Stimulated activated CD4-positive, alpha-beta T cell treated with anti-CD3 and anti-CD28 coated beads, Interleukin-4, amount 100 ng/mL, for 4 hours (primary cell): ENCODE results near the gene CTIF.

Source experiments
- DNase-seq, 2 experiments: peaks; one replicate each; pipeline ENCODE4 v3.0.0-alpha.2; 2020

CTIF gene

DNA sequence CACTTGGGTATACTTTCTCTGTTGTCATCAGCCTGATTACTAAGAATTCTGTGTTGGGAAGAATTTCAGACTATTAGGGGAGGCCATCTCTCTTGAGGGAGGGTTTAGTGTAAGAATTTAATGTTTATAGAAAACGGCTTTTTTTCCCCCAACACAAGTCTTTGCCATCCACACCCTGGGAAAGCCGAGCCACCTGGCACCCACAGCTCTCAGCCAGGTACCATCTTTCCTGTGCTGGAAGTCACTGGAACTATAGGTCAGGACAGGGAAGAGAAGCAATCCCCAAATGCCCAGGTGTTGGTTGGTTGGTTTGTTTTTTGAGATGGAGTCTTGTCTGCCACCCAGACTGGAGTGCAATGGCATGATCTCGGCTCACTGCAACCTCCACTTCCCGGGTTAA lies 256.9 kb downstream of the CTIF start:
- DNase-seq = no peak

DNA sequence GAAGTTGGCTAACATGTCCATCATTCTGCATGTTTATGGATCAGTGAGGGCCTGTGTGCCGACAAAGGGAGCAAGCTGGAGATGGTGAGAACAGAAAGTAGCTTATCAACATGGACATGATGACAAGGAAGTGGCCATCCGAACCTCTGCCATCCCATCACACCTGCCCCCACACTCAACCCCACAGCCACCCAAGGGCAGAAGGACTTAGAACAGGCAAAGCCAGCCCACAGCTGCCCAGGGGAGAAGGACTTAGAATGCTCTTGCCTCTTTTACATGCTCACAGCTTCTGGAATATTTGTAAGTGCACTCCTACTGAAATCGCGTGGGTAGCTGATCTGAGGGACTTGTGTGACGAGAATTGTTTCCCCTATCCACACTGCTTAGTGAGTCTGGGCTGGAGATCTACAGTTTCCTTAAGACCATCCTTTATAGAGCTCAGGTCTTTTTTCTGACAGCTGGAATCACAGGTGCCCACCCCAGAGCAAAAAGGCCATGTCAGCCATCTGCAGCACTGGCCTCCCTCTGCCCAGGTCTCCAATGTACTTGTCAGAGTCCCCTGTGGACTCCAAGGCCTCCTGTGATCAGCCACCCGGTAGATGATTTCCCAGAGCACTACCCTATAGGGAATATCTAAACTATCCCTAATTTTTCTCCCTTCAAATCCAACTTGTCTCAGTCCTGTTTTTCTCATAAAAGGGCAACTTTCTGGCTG lies 257.8 kb downstream of the CTIF start:
- DNase-seq = no peak

DNA sequence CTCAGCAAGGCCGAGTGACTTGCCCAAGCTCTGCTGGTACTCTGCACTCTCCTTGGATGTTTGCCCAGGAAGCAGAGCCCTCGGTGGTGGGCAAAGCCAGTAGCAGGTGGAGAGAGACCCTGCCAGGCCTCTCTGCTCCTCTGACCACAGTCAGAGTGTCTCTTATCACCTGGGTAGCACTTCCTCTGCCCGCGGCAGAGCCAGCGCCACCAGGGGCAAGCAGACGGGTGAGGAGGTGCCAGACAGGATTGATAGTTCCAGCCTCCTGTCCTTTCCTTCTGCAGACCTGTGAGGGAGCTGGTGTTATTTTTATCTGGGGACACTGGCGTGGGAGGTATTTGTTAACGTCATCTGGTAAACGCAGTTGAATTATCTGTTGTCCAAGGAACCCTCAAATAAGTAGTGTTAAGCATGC lies 259.0 kb downstream of the CTIF start:
- no peak for DNase-seq

DNA sequence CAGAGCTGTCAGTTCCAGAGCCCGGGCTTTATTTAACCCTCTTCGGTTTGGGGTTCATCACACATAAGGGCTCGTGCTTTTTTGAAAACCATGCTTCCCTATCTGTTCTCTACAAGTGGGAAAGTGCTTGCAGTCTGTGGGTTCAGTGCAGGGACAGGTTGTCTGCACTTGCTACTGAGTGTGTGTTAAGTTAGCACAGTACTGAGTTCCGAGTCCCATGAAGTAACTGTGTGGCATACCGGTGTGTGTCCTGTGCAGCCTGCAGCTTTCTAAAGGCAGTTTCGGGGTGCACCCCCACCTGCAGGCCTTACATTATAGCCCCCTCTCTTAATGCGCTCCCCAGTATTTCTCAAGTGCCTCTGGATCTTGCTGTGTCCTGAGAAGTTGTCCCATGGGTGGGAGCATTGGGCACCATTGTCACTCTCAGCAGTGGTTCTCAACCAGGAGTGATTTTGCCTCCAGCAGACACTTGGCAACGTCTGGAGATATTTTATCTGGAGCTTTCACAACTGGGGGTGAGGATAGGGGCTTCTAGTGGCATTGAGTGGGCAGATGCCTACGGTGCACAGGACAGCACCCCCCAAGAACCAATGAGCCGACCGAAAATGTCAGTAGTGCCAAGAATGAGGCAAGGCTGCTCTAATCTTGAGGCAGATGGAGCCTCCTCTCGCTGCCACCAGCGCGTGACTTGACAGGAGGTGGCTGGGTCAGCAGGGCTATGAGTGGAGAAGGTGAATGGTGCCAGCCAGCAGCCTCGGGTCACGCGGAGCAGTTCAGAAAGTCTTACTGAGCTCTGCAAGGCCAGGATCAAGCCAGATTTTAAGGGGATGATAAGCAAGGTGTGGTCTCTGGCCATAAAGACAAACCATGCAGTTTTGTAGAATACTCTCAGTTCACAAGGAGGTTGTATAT lies 259.8 kb downstream of the CTIF start:
- no peak for DNase-seq

DNA sequence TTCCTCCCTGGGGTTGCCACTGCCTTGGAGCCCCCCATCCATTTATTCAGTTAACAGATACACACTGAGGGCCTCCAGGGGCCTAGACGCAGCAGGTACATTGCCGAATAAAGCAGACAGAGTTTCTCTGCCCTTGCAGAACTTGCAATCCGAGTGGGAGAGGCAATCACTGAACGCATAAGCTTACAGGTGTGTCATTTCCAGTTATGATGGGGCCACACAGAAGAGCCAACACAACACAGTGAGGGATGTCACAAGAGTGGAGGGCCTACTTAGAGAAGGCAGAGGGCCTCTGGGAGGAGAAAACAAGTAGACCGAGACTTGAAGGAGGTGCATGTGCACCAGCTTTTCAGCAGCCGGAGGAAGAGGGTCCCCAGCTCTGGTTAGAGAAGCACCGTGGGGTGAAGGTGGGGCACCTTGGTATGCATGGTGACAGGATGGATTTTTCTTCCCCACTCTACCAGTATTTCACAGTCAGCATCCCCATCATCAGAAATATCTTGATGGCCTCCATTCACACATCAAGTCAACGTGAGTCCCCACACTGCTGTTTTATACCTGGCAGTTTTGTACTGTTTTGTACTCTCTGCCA lies 261.0 kb downstream of the CTIF start:
- no peak for DNase-seq

DNA sequence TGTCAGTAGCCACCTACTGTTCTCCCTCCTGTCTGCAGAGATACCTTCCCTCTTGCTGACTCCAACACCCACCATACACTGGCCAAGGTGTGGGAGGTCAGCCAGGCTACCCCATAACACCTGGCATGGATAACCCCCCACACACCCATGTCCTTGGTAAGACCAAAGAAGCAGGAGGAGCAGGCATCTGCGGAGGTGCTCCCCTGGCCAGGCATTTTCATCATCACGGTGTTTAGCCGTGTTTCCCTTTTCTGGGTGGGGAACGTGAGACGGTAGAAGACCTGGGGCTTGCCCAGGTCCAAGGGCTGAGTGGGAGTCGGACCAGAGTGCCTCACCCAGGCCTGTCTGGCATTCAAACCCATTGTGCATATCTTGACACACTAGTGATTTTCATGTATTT lies 261.6 kb downstream of the CTIF start:
- DNase-seq = no peak

DNA sequence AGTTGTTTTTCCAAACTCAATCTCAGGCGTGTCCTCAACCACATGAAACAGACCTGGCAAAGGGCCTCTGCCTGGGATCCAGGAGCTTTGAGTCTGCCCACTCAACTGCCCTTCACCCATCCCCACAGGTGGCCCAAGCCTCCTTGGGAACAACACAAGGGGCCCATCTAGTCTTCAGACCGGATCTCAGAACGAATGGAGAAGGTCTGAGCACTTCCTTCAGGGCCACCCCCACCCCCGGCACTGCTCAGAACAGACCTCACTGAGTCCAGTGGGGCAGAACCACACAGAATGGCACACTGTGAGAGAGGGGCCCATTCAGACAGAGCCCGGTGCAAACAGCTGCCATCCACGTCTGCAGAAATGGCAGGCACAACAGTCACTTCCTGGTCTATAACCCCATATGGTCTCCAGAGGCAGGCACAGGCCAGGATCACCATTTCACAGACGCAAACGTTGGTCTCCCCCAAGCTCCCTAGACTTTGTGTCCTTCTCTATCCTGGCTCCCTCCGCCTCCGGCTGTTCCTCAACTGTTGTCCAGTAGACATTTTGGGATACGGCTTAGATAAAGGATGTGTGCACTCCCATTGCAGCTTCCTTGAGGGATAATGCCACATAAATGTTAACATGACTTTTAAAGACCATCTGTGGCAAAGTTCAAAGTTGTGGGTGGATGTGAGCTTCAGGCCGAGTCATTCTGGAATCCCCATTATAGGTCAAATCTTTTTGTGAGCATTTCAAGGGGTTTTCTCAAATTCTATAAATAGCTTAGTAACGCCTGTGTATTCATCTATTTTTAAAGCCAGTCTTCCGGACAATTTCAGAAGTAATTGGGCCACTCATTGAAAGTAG lies 262.3 kb downstream of the CTIF start:
- DNase-seq = no peak

DNA sequence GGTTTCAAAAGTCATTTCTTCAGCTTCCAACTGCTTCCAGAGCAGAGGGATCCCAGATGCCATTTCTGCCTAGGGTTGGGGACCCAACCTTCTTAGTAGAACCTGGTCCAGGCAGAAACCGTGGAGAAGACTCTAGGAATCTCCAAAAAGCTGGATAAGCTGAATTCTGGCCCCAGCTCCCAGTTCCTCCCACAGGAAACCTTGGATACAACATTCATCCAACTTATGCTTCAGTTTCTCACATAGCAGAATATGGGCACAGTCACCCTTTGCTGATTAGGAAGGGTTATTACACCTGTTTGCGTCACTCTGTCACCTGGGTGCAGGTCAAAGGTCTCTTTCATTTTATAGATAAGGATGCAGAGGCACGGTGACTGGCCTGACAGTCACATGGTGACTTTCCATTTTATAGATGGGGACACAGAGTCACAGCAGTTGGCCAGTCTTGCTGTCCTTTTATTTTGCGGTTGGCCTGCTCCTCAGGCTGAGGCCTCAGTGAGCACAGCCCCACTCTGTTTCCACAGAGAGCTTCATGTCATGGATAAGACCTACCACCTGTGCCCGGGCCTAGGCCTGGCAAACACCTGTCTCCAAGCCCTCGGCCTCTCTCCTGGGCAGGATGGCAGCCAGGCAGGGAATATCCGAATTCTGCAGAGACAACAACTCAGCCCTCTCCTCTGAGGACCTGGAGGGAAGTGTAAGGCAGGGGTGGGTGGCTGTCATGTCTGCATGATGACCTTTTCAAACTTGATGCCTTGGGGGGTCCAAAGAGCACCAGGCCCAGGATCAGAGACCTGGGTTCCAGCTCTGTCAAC lies 263.1 kb downstream of the CTIF start:
- DNase-seq = no peak

DNA sequence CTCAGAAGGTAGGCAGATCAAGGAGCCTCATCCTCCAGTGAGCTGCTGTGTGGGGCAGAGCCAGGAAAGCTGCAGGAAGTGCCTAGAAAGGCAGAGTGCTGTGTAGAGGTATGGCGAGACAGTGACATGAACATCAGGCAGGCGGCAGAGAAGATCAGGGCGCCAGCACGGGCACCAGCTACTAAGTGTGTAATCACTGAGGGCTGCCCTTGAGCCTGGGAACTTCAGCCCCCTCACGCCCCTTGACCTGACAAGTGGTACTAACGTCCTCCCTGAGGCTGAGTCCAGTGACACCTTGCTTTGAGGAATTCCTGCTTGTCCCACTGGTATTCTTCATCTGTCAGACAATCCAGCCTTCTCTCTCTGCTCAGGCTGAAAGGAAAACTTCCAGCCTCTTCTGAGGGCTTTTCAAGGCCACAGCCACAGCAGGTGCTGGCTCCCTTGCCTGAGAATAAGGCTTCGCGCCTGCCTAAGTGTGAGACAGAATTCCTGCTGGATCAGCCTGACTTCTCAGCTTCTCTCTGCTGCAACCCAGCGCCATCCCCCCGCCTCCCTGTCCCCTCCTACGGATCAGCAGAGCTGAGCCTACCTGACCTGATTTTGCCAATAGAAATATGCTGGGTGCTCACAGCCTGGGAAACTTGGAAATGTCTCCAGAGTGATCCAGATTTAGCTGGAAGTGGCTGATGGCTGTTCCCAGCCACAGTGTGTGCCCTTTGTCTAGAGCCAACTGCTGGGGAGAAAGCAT lies 263.9 kb downstream of the CTIF start:
- DNase-seq = no peak

DNA sequence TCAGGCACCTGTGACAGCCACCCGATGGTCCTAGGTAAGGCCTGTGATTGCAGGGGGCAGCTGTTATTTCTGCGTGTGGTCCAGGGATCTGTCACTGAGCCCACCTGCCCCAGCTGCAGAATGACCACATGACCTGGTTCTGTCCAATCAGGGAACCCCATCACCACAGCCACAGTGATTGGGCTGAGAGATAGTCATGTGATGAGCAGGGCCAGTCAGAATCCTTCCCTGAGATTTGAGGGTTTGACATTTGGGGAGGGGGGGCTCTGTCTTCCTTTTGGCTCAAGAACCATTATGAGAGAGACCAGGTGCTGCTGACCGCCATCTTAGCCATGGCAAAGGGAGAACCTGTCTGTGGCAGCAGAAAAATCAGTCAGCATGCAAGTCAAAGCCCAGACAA lies 264.7 kb downstream of the CTIF start:
- DNase-seq = no peak

DNA sequence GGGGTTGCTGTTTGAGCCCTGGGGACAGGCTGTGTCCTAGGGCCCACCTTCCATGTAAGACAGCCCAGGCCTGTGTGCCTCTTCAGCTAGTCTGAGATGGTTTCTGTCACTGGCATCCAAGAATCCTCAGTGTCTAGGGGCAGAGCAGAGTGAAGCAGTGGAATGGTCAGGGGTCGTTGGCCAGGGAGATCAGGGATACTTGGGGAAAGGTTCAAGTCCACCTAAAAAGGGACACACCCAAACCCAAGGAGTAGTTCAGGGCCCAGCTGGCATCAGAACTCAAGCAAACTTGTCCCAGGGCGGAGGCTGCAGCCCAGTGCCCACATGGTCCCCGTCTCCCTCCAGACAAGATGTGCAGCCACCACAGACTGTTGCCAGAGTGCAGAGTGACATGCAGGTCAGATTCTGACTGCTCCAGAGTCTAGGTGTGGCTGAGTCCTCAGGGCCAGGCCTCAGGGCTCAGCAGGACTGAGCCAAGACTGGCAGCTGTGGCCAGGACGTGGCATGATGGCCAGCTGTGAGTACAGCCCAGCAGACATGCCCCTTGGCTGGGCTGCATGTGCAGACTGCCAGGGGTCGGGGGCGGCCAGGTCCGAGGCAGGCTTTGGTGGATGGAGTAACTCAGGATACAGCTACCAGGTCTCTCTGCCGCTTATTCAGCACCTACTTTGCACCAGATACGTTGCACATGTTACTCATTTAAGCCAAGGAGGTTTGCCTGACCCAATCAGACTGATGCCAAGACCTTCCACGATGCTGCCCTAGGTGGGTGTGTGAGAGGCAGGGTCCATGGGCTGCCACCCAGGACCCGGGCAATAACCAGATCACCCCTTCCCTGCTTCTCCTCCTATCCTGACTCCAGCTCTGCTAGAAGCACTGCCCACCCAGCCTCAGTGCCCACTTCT lies 265.4 kb downstream of the CTIF start:
- no peak for DNase-seq

DNA sequence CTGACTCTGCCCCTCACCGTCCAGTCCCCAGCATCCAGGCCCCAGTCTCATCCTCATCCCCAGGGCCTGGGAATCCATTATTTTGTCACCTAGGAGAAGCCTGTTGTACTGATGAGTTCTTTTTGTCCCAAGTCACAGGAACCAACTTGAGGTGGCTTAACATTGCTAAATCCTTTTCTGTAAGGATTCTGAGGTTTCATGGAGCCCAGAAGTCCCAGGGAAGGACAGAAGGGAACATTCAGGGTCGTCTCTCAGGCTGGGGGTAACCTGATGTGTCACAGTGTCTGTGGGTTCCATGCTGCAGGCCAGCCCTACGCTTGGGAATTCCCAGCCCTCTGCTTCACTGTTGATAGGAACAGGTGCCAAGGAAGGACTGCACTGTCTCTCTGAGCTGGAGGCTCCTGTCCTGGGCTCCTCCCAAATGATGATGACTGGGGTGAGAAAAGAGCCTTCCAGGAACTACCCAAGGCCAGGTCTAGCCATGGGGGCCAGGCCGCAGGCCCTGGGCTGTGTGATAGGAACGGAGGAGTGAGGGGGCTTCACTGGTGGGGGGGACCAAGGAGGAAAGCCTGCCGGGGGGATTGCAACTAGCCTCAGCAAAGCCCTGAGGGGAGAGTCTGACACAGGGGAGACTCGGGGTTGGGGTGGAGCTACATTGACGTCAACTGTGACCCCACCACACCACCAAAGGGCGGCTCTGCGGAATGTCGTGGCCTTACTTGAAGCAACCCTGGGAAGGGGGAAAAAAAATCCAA lies 266.2 kb downstream of the CTIF start:
- DNase-seq = no peak

DNA sequence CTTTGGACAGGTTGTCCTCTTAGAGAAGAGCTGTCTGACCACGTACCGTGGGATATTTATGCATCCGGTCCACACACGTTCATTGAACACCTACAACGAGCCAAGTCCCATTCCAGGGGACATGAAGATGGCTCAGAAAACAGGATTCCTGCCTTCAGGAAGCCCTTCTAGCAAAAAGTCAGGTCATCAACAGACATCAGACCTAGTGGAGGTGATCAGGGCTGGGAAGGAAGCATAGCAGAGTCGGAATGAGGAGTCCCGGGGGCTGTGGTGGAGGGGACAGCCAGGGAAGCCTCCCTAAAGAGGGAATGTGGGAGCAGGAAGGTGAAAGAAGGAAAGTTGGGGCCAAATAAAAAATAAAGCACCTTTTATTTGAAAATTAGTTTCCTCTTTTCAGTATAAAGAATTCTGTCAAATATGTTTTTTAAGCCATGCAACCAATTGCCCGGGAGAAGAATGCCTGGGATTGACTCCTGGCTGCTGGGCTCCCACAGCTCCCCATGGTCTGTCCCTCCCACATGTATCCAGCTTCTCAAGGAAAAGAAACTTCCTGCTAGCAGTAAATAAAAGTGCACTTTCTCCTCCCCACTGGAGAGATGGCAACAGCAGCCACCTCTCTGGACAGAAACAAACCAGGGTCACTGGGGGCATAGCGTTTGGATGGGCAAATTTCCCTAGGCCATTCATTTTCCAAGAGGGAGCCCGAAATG lies 267.1 kb downstream of the CTIF start:
- no peak for DNase-seq

DNA sequence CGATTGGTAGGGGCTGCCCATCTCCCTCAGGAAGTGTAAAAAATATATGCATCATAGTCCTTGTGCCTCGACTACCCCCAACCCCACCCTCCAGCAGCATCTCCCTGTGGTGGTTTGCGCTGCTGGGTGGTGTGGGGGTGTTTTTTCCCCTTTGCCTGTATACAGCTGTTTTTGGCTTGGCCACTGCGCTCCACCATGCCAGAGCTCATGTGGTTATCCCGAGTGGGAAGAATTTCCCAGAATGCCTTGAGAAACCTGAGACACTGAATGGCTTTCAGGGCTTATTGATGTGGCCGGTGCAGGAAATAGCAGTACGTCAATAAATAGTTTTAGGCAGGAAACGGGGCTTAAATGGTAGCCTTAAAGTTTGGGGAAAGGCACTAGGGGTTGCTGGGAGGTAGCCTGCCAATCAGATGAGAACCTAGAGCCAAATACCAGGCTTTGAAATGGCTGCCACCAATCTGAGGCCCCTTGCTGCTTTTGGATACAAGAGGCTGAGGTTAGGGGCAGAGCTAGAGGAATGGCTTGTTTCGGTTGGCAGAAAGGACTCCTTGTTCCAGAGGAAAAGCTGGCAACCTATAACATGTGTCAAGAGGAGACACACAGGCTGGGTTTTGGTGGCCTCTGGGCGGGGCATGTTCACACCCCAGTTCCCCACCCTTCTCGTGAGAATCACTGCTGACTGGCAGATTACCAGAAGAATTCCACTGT lies 267.9 kb downstream of the CTIF start:
- no peak for DNase-seq

DNA sequence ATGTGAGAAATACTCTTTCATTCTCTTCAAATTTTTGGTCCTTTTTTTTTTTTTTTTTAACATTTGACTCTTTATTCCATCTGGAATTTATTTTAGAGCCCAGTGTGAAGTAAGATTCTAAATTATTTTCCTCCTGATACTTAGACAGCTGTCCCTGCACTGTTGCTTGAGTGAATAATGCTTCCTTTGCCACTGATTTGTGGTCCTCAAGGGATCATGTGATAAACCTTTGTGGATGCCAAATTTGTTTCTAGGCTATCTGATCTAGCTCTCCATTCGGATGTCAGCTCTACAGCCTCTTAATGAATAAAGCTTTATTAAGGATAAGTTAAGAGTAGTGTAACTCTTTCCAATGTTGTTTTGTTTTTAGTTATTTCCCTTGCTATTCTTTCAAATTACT lies 269.6 kb downstream of the CTIF start:
- DNase-seq = no peak

DNA sequence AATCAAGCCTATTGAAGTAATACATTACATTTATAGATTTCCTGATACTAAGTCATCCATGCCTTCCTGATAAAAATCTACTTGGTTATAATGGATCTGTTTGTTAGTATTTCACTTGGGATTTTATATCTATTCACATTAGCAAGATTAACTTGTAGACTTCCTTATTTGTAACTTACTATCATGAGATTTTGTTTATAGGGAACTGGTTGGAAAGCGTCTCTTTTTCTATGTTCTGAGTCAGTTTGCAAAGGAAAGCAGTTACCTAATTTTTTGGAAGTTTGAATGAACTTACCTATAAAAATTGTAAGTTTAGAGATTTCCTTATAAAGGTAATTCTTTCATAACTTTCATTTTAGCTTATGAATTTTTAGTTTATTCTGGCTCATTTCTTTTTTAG lies 270.5 kb downstream of the CTIF start:
- no peak for DNase-seq

DNA sequence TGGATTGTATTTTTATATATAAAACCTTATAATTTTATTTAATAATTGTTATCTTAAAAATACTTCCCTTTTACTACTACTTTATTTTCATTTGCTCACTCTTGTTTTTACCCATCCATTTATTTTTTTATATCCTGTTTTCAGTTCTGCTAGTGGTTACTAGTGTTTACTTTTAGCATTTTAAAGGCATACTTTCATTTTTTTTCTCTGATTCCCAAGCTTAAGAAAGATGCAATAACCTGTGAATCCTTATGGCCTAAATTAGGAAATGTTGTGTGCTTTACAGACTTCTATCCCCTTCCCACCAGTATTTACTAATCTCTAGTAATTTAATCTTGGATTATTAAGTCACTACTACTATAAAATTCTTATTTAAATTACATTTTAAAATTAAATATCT lies 272.0 kb downstream of the CTIF start:
- DNase-seq = no peak

DNA sequence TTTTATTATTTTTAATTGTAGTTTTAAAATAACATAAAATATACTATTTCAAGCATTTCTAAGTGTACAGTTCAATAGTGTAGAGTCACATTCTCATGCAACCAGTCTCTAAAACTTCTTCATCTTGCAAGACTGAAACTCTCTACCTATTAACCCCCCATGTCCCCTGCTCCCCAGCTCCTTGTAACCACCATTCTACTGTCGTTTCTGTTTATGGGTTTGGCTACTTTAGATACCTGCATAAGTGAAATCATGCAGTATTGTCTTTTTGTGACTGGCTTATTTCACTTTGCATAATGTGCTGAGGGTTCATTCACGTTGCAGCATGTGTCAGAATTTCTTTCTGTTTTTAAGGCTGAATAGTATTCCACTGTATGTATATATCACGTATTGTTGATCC lies 272.6 kb downstream of the CTIF start:
- no peak for DNase-seq
